Eye (tissue), 1 donor: Measurements from ENCODE around the gene TLCD1.

Source experiments
- DNase-seq: peaks from one replicate; pipeline ENCODE4 v3.0.0-alpha.2; 2015

Gene TLCD1

DNA sequence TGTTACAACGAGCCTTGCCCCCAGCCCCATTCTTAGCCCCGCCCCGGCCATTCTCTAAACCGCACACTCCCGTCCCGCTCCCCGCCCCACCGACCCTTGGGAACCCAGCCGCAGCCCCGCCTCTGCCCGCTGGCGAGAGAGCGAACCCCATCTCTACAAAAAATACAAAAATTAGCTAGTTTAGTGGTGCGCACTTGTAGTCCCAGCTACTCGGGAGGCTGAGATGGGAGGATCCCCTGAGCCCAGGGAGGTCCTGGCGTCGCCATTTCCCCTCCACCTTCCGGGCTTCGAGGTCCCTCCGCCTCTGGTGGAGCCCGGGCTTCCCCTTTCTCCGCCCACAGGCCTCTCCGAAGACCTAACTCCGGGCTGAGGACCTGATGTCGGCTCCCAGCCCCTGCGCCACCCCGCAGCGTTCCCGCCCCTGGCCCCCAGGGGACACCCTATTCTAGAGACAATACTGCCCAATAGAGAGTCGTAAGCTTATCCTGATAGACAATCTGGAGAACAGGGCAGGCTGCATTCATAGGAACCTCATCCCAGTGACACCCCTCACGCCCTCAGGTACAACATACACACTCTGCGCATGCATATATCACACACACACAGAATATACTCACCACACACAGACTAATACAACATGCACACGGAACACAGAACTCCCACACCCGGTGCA lies 13.9 kb downstream of the TLCD1 start:
- DNase-seq = peak; percentile 73

DNA sequence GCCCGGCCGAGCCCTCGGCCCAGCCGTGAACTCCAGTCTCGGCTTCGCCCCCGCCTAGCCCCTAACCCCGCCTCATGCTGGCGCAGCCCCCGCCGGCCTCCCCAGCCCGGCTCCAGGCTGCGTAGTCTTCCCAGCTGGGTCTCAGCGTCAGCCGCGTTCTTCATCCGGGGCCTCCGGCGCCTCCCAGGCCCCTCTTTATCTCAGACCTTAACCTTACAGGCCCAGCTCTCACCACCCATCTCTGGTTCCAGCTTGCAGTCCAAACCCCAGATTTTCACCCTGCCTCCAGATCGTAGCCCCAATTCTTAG lies 14.4 kb downstream of the TLCD1 start, which contains the start of gene PROCA1:
PROCA1 (minus strand) TSS at position 166 of the 309 bp plus-strand sequence. CDS start 228 bp downstream, outside the sequence.
- no peak for DNase-seq

DNA sequence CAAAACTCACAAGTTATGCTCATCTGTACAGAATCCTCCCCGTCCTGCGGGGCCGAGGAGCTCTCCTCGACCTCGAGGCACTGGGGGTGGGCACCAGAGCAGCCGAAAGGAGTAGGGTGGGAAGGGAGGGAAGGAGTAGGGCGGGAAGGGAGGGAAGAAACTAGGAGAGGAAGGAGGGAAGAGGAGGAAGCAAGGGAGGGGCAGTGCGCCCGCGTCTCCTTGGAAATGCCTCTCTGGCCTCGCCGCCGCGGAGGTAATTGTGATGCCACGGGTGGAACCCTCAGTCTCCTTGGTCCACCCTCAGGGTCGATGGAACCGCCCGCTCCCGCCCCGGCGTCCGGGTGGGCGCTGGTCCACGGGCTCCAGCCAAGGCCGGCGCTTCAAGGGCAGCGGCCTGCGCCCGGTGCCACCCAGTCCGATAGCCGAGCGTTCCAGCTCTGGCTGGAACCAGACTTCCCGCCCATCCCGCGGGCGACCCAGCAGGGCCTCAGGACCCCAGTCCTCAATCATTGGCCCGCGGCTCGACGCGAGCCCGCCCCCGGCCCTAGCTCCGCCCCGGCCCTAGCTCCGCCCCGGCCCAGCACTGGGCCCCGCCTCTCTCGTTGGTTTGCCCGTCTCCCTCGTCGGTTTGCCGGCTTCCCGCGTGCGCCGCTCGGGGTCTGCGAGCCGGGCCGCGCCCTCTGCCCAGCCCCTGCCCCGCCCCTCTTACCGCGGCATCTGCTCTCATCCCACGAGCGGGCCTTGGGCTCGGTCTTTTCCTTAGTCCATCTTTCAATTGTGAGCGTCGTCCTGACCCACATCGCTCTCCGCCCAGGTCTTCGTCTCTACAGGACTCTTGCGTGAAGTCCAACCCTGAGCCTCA lies 14.9 kb downstream of the TLCD1 start:
- peak; percentile 98 for DNase-seq

DNA sequence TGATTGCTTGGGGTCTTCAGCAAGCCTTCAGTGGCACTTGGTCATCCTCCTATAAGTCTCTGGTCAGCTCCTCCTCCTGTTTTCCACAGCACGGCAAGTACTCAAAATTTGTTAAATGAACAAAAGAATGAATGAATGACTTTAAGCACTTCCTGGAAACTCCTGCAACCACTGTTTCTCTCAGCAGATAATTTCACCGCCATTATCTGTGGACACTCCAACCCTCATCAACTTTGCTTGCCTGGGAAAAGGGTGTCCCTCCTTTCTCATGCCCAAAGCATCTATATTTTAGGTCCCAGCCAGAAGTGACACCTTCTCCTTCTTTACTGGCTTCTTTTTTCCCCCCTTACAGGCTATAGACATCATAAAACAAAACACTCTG lies 18.7 kb downstream of the TLCD1 start:
- no peak for DNase-seq

DNA sequence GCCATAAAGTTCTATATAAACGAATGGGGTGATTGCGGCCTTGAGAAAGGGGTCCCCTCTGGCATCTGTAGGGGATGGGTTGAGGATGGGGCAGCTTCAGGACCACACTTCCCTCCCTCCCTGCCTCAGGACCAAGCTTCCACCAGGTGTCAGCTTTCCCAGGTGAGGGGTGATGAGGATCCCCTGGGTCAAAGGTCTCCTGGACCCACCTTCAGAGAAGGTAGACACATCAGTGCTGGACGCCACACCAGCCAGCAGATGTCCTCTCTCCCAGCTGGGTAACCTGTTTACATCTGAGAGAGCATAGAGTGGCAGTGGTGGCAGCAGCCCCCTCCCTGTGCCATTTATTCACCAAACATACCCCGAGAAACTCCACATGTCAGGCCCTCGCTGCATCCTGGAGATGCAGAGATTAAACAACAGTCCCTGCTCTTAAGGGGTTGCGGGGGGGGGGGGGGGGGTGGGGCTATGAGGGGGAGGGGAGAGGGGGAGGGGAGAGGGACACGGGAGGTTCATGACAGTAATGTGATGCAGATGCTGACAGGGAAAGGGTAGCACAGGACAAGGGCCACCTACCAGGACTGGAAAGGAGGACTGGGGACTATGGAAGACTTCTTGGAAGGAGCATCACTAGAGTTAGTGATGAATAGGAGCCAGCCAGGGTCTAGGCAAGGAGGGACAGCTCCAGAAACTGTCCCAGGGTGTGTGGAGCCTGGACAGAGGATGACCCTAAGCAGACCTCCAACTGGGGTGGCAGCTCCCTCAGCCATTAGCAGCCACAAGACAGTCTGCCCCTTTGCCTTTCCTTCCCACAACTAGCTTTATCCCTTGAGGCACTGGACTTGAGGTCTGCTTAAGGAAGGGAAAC lies 19.3 kb downstream of the TLCD1 start:
- no peak for DNase-seq

DNA sequence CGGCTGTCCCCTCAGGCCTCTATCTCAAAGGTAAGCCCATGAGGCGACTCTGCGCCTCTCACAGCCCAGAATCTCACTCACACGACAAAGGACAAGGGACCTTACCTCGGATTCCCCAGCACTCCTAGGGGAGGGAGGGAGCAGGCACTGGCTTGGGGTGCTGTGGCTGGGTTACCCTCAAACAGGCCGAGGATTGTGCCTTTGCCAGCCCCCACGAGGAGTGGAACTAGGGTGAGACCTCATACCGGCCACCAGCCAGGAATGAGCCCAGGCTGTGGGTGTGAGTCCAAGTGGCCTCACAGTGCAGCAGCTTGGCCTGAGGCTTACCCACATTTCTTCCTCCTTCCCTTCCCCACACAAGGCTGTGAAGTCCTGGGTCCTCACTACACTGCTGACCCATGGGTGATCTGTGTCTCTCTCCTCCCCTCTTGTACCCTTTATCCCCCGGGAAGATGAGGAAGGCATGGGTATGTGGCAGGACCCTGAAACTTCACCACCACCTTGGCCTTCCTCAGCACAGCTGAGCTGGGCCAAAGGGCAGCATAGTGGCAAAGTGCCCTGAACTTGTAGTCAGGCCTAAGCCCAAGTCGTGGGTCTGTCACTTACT lies 20.2 kb downstream of the TLCD1 start:
- DNase-seq = no peak

DNA sequence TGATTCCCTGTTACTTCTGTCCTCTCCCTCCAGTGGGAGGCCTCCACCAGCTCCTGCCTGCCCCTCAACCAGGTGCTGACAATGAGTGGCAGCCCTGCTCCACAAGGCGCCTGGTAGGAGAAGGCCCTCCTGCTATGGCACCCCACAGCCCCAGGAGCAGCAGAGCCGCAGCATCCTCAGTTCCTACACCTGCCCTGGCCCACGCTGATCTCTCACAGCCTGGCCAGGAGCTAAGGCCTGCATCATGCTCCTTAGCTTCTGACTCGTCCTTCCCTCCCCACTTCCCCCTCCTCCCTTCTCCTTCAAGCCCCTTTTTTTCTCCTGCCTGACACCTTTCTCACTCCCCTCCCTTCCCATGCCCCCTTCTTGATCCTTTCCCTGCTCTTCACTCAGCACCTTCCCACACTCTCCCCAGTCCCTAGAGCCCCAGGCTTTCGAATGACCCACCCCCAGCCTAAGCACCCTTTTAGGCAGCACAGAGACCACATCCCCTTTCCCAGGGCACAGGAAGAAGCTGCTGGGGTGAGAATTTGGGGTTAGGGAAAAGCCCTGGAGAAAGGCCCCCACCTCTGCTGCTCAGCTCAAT lies 20.9 kb downstream of the TLCD1 start:
- no peak for DNase-seq

DNA sequence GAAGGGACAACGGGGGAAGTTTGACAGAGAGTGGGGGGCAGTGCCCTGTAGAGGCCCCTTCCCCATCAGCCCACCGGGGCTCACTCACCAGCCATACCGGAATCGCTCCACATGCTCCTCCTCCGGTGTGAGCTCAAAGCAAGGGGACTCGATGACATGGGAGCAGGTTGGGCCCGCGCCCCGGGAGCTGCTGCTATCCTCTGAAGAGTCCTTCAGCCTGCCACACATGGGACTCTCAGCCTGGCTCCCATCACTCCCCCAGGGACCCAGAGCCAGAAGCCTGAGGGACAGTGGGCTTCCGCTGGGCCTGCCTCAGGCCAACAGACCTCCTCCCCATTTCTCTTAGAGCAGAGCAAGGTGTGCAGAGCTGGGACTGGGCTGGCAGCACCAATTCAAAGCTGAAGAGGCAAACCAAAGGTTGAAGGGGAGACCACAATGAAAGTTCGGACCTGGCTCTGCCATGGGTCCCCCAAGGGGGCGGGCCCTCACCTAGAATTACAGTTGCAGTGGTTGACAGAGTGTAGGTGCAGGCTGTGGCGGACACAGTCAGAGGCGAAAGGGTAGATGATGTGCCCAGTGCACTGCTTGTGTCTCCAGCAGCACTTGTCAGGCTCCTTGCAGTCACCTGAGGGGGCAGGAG lies 21.7 kb downstream of the TLCD1 start:
- no peak for DNase-seq

DNA sequence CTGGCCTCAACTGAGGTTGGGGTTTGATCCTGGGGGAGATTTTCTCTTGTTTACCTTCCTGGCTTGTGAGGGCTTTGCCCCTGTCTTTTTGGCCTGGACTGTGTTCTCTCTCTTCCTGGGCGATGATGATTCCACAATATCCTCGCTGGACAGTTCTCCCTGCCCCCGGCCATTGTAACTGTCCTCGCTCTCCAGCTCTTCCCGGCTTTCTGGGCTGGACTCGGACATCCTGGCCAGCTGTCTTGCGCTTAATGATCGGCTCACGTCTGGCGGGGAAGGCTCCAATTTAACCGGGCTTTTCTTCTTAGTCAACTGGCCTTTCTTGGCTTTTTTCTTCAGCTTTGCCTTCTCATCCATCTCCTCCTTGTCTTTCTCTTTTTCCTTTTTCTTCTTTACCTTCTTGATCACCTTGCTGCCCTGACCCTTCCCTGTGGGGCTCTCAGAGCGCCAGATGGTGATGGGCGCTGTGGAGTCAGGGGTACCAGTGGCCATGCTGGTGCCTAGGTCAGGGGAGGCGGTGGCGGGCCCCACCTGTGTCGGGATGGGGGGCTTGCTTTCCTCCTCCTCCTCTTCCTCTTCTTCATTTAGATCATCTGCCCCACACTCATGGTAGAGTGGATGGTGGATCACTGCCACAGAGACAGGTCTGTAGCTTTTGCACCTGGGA lies 22.3 kb downstream of the TLCD1 start:
- DNase-seq = no peak

DNA sequence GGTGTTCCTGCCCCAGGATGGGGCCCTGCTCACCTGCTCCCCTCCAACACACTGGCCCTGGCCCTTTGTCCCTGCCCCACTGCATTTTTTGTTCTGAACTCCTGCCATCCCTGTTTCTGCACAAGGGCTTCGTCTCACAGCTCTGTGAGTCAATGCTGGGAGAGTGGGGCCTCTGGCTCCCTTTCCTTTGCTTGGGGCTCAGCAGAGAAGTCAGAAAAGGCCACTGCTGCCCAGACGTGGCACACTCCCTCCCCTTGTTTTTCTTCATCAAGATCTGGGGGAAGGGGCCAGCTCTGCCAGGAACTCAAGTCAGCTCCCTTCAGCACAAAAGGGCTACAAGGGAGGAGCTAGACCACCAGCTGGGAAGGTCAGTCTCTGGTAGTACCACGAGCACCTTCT lies 23.3 kb downstream of the TLCD1 start:
- no peak for DNase-seq

DNA sequence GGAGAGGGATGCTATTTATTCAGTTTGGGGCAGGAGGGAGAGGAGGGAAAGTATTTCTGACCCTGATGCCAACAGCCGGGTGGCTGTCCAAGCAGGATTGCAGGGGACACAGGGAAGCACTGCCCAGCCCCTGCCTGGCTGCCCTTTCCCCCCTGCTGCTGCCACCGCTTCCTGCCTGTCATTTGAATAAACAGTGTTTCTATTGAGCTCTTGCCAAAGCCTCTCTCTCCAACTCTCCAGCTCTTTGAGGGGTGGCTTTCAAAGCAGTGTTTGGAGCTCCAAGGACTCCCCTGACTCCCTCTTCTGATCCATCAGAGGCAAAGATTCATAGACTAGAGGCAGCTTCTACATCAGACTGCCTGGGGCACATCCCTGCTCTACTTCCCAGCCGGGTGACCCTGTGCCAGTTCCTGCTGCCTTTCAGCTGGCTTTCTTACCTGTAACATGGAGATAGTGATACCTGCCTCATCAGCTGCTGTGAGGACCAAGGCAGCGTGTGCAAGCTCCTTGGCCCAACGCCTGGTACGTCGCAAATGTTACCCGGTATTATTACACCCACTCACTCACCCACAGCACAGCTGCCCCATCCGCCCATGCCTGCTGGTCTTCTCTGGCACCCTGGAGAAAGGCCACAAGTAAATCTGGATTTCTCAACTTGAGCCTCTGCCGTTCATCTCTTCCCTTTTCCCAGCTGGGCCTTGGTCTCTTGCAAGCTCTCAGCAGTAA lies 23.8 kb downstream of the TLCD1 start:
- DNase-seq = no peak

DNA sequence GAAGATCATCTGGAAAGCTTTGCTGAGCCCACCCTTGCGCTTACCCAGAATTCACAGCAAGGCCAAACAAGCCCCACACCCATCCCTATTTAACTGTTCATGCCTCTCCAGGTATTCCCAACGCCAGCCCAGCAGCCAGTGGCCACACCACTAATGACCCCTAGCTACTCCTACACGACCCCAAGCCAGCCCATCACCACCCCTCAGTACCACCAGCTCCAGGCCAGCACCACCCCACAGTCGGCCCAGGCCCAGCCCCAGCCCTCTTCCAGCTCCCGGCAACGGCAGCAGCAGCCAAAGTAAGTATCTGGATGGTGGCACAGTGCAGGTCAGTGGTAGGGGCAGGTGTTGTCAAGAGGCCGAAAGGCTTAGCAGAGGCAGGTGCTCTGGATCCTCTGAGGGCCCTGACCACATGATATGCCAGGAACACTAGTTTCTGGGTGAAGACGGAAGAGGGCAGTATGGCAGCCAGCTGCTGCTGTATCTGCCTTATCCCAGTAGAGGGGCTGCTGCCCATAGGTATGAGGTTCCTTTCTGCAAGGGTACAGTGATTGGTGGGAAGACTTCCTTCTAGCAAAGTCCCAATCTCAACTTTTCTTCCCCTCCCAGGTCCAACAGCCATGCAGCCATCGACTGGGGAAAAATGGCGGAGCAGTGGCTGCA lies 25.1 kb downstream of the TLCD1 start:
- DNase-seq = no peak

DNA sequence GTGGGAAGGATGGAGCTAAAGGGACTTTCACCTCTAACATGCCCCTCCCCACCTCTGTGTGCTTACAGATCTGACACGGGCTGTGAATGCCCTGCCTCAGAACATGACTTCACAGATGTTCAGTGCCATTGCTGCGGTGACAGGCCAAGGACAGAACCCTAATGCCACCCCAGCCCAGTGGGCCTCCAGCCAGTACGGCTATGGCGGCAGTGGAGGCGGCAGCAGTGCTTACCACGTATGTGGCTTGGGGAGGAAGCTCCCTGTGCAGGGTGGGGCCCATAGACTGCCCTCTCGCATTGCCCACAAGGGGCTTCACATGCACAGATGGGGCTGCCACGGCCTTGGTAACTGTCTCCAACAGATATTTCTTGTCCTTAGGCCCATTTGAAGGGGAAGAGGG lies 25.8 kb downstream of the TLCD1 start:
- DNase-seq = no peak

DNA sequence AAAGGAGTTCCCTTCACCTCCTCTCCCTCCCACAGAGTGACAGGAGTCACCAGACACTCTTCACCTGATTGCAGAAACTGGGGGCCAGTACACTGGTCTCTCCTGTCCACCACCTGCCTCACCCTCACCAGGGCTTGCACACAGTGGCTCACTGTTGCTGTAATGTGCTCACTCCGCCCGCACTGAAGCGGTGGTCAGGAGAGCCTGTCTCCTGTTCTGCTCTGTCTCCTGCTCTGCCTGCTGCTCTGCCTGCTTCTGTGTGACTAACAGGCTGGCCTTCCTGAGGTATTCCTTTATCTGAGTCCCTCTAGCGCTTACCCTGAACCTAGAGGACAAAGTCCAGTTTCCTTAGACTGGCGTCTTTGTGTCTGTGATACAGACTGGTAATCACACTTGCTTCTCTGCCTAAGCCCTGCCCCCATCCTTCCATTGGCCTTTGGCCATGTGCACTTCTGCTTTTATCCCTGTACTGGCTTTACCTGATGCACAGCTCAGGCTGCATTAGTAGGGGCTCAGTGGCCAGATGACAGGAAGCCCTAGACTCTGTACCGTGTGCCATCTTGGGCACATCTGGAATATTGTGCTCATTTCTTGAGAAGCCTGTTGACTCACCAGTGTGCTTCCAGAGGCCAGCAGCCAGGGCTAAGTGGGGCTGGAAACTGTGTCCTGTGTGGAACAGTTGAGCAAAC lies 27.6 kb downstream of the TLCD1 start:
- DNase-seq = no peak

DNA sequence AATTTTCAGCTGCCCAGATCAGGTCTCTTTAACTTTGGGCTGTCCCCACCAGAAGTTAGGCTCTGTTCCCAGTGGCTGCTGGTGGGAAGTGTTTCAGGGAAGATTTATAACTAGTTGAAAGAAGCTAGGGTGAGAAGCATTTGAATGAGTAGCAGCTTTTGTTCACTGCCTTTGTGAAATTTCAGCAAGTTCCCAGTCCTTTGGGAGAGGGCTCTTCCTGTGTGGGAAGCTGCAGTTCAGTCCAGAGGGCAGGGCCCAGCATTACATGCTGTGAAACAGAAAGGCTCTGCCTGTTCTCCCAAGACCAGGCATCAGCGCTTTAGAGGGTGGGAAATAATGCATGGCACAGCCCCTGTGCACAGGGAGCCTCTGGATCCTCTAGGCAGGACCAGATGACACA lies 32.2 kb downstream of the TLCD1 start:
- no peak for DNase-seq

DNA sequence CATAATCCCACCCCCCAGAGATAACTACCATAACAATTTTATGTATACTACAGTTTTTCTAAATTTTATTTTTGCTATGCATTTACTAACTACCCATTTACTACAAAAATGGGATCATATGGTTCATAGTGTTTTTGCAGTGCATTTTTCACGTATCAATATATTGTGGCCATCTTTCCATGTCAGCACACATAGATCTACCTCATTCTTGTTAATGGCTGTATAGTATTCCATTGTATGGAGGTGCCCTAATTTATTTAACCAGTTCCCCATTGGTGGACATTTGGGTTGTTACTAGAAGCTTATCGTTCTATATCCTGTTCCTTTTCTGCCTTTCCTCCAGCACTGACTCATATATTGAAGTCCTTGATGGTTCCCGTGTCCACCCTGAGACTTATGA lies 37.0 kb downstream of the TLCD1 start:
- DNase-seq = no peak

DNA sequence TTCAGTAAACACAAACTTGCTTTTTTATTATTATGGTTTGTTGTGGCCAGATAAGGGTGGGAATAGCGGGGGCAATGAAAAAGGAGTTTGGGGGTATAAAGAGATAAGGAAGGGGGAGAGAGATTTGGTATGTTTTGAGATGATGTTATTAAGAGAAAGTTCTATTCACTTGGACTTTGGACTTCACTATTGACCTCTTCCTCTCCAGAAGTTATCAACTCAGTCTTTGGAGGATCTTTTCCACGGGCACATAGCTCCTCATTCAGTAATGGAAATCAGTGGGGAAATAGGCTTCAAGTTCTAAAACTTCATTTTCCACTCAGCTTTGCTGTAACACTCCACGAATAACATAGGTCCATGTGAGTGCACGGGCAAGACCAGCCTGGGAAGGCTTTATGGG lies 37.6 kb downstream of the TLCD1 start:
- DNase-seq = no peak

DNA sequence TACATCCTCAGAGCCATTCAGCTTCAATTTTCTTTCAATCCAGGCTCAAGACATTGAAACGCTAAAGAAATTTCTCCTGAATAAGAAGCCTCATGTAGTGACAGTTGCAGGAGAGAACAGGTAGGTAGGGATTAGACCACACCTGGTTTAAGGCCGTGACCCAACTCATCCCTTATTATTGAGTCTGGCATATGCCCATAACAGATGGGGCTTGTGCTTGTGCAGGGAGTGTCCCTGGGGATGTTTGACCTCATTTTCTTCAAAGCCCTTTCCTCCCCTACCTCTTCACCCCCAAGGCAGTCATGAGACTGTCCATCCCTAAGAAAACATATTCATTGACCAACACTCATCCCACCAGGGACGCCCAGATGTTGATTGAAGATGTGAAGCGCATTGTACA lies 39.7 kb downstream of the TLCD1 start:
- no peak for DNase-seq

DNA sequence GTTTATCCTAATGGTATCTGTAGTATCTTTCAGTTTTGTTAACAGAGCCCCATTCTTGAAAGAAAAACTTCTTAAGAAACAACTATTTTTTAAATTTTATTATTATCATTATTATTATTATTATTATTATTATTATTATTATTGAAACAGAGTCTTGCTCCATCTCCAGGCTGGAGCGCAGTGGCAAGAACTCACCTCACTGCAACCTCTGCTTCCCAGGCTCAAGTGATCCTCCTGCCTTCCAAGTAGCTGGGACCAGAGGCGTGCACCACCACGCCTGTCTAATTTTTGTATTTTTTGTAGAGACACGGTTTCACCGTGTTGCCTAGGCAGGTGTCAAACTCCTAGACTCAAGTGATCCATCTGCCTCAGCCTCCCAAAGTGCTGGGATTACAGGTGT lies 40.7 kb downstream of the TLCD1 start:
- DNase-seq = no peak

DNA sequence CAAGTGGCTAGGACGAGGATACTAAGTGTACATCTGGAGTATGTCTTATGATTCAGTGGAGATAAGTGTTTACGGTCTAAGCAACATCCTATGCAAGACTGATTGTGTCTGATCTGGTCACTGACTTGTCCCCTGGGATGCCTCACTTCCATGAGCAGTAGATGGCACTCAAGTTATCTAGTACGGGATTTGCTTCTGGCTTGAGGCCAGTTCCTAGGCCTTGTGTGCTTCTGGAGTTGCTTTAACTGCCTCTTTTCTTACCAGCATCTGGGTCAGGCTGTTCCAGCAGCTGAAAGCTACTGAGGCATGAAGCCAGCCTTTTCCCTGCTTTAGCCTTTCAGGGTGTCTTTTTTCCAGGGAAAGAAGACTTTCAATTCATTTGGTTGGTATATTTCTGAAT lies 41.1 kb downstream of the TLCD1 start:
- DNase-seq = peak; percentile 42
